SK-N-MC (cell line): ENCODE measurements around the gene ATP6V0E1.
A peak's percentile ranks its signal among the peaks of the same experiment; 100 is the strongest.

Source experiments
- DNase-seq: peaks from one replicate; pipeline ENCODE4 v3.0.0-alpha.2; 2011; ENCODE audit warnings: low read depth, low spot score
- H3K27ac ChIP-seq: fragments of 200-600 bp; sonication (generic); 2 replicates; pipeline ENCODE4 v1.5.1; 2016; ENCODE audit warnings: mixed run types
- H3K36me3 ChIP-seq: fragments of 200-600 bp; sonication (generic); 2 replicates; pipeline ENCODE4 v1.6.1; 2017; ENCODE audit warnings: antibody characterized with exemption, low read length, mixed read lengths; ENCODE audit not compliant: insufficient read depth
- H3K4me3 ChIP-seq: fragments of 200-600 bp; sonication (generic); 2 replicates; pipeline ENCODE4 v1.5.1; 2016
- H3K9ac ChIP-seq: fragments of 200-600 bp; sonication (generic); 2 replicates; pipeline ENCODE4 v1.8.0; 2017; ENCODE audit warnings: mixed run types, mixed read lengths; ENCODE audit not compliant: insufficient read length
- H3K9me3 ChIP-seq: fragments of 200-600 bp; sonication (generic); 2 replicates; pipeline ENCODE4 v1.6.1; 2017; ENCODE audit warnings: low read depth, mild to moderate bottlenecking, antibody characterized with exemption, low read length, moderate library complexity, mixed read lengths
- EZH2 ChIP-seq: fragments of 200-600 bp; sonication (generic); IDR thresholded peaks from one replicate; pipeline ENCODE4 v1.6.1; 2017; ENCODE audit warnings: antibody characterized with exemption
- FOXP2 ChIP-seq: optimal IDR thresholded peaks from 2 replicates; pipeline ENCODE3; 2011; ENCODE audit warnings: mild to moderate bottlenecking, moderate library complexity; ENCODE audit not compliant: insufficient read depth; ENCODE audit errors: extremely low read length, control extremely low read depth
- POLR2AphosphoS5 ChIP-seq: IDR thresholded peaks from 2 replicates; pipeline ENCODE4 v1.6.1; 2012; ENCODE audit warnings: mild to moderate bottlenecking, low read depth, low read length, borderline replicate concordance

Gene ATP6V0E1

GRCh38 chr5:172981931-172982330, 1.6 kb upstream of the ATP6V0E1 start:
- TF ChIP-seq EZH2 (no peak), POLR2AphosphoS5 (no peak), FOXP2 (no peak)
- H3K36me3 ChIP-seq, result peaks cover 14% of the 10 kb centered on the region
- DNase-seq, result no peak
- no peak overlapping the region for H3K9ac ChIP-seq
- no peak overlapping the region for H3K4me3 ChIP-seq
- no peaks in the 10 kb centered on the region for H3K9me3 ChIP-seq
- no peak overlapping the region for H3K27ac ChIP-seq

GRCh38 chr5:172984244-172984953, 828 bp downstream of the ATP6V0E1 start:
- peak; percentile 61 for DNase-seq
- Histone ChIP-seq H3K36me3 (peaks cover 18% of the 10 kb centered on the region), H3K27ac (peak overlapping the region; percentile 81), H3K9me3 (no peaks in the 10 kb centered on the region), H3K9ac (peak overlapping the region; percentile 91), H3K4me3 (peak overlapping the region; percentile 94)
- TF ChIP-seq POLR2AphosphoS5 (no peak), FOXP2 (no peak), EZH2 (no peak)

DNA sequence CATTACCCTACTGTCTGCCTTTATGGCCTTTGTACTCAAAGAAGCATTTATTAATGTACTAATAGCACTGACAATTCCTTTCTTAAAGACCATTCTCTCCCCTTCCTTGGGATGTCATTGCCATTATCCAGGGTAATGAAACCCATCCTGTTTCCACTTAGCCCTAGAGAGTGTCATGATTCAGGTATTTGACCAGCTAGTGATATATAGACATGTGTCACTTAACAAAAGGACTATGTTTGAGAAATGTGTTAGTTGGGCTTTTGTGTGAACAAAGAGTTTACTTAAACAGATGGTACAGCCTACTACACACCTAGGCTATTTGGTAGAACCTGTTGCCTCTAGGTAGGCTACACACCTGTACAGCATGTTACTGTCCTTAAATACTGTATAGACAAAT, 2.0 kb downstream of the ATP6V0E1 start:
- H3K4me3 ChIP-seq, result peak overlapping the region; percentile 94
- no peak for DNase-seq
- no peak overlapping the region for H3K27ac ChIP-seq
- H3K9me3 ChIP-seq, result no peaks in the 10 kb centered on the region
- H3K9ac ChIP-seq, result no peak overlapping the region
- TF ChIP-seq POLR2AphosphoS5 (no peak), FOXP2 (no peak), EZH2 (no peak)
- H3K36me3 ChIP-seq, result peaks cover 18% of the 10 kb centered on the region

DNA sequence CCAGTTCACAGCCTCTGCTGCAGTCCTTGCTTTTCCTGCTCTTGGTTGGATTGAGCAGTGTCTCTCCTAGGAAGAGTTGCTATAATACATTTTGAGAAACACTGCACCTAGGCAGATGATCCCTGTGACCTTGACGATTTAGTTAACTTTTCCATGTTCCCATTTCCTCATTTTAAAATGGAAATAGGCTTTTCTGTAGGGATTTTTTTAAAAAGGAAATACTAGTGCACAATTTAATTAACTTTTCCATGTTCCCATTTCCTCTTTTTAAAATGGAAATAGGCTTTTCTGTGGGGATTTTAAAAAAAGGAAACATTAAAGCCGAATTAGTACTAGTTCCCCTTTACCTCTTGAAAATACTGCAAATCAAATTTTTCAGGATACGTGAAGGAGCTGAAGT, 4.7 kb downstream of the ATP6V0E1 start:
- Histone ChIP-seq H3K4me3 (no peak overlapping the region), H3K36me3 (peaks cover 31% of the 10 kb centered on the region), H3K9ac (no peak overlapping the region), H3K9me3 (no peaks in the 10 kb centered on the region), H3K27ac (no peak overlapping the region)
- no peak for DNase-seq
- TF ChIP-seq FOXP2 (no peak), POLR2AphosphoS5 (no peak), EZH2 (no peak)

- H3K27ac ChIP-seq, result no peak overlapping the region
- H3K36me3 ChIP-seq, result peaks cover 49% of the 10 kb centered on the region
- TF ChIP-seq POLR2AphosphoS5, result no peak
- no peak for TF ChIP-seq FOXP2
- TF ChIP-seq EZH2, result no peak
- no peak overlapping the region for H3K4me3 ChIP-seq
- no peaks in the 10 kb centered on the region for H3K9me3 ChIP-seq
- no peak overlapping the region for H3K9ac ChIP-seq
- DNase-seq, result no peak
Measured at GRCh38 chr5:172990776-172991175, 7.2 kb downstream of the ATP6V0E1 start.

DNA sequence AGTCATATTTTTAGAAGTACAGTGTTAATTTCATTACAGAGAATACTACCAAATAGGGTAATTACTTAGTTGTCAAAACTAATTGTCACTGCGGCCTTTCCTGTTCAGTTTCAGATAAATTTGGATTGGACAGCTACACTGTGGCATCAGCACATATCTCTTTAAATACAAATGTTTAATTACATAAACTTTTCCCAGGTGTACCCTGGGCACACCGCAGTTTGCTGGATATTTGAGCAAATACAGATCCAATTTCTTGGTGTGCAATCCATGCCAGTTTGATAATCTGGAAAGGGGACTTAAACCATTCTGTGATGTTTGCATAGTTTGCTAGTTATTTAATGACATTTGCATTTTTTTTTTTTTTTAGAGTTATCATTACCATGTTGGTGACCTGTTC, 10.8 kb downstream of the ATP6V0E1 start:
- no peak for DNase-seq
- no peak overlapping the region for H3K27ac ChIP-seq
- no peak overlapping the region for H3K9ac ChIP-seq
- H3K9me3 ChIP-seq, result no peaks in the 10 kb centered on the region
- H3K36me3 ChIP-seq, result peaks cover 52% of the 10 kb centered on the region
- no peak overlapping the region for H3K4me3 ChIP-seq
- TF ChIP-seq POLR2AphosphoS5 (no peak), EZH2 (no peak), FOXP2 (no peak)

DNA sequence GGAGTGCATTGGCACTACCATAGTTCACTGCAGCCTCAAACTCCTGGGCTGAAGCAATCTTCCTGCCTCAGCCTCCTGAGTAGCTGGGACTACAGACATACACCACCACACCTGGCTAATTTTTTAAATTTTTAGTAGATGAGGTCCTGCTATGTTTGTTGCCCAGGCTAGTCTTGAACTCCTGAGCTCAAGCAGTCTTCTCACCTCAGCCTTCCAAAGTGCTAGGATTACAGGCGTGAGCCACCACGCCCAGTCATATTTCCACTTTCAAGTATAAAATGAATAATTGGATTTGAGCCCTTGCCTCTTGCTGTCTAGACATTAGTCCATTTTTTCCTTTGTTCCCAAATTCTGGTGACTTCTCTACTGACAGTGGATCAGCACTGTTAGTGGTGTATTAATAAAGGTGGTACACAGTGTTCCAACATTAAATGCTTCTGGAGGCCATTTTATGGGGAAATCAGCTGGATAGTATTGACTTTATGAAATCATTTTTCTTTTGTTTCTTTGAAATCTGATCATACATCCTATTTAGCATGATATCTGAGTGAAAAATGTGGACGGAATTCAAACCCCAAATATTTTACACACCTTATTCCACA, 15.9 kb downstream of the ATP6V0E1 start:
- Histone ChIP-seq H3K4me3 (no peak overlapping the region), H3K9me3 (no peaks in the 10 kb centered on the region), H3K27ac (0 out of 2 replicates have a peak overlapping the region, but pooled peaks have one; percentile 20), H3K36me3 (peaks cover 31% of the 10 kb centered on the region), H3K9ac (no peak overlapping the region)
- no peak for TF ChIP-seq POLR2AphosphoS5
- no peak for TF ChIP-seq FOXP2
- no peak for TF ChIP-seq EZH2
- DNase-seq, result no peak

DNA sequence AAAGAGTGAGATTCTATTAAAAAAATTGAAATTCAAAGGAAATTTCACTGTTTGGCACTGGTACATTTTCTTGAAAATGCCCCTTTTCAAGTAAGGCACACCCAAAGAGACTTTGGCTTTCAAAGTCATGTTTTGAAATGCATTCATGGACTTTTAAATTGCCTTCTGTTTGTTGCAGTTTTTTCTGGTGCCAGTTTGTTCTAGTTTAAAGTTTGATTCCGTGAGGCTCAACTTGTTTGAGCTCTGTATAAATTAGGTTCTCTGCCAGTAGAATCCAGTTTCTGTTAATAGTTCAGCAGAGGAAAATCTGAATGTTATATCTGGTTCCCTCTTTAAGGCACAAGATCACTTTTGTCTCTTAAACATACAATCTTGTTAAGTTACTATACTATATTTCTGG, 16.4 kb downstream of the ATP6V0E1 start:
- Histone ChIP-seq H3K4me3 (no peak overlapping the region), H3K36me3 (peaks cover 26% of the 10 kb centered on the region), H3K9me3 (no peaks in the 10 kb centered on the region), H3K9ac (no peak overlapping the region), H3K27ac (0 out of 2 replicates have a peak overlapping the region, but pooled peaks have one; percentile 20)
- TF ChIP-seq POLR2AphosphoS5, result no peak
- DNase-seq, result no peak

GRCh38 chr5:173001229-173001841, 17.8 kb downstream of the ATP6V0E1 start:
- no peak overlapping the region for H3K4me3 ChIP-seq
- no peak overlapping the region for H3K9ac ChIP-seq
- no peak for DNase-seq
- no peak overlapping the region for H3K27ac ChIP-seq
- TF ChIP-seq POLR2AphosphoS5 (no peak), FOXP2 (no peak), EZH2 (no peak)
- H3K9me3 ChIP-seq, result no peaks in the 10 kb centered on the region
- H3K36me3 ChIP-seq, result peaks cover 13% of the 10 kb centered on the region
